Stomach (tissue), 4 donors: Measurements from ENCODE around the gene RAB1A.

Experiments
- CTCF ChIP-seq, 7 experiments: fragments of 450-650 bp in 4 of 7; fragments of 200-600 bp in 3 of 7; sonication (generic) in 3 of 7; IDR thresholded peaks; one replicate each; pipeline ENCODE4 v1.5.1; 2016 to 2019; ENCODE audit warnings: antibody characterized with exemption in 7 of 7, control low read depth in 2 of 7, mild to moderate bottlenecking in 1 of 7
- EP300 ChIP-seq: sonication (generic); formaldehyde crosslinking; IDR thresholded peaks from one replicate; pipeline ENCODE4 v1.6.1; 2017; ENCODE audit warnings: antibody characterized with exemption
- POLR2A ChIP-seq, 4 donors: fragments of 450-650 bp; IDR thresholded peaks; one replicate each; pipeline ENCODE4 v1.6.1; 2016; ENCODE audit warnings: antibody characterized with exemption in 4 of 4, control low read depth in 2 of 4, mild to moderate bottlenecking in 1 of 4, moderate library complexity in 1 of 4

GRCh38 chr2:65113229-65113628 is 16.7 kb downstream of the RAB1A start:
- TF ChIP-seq POLR2A (IDR thresholded peaks at IDR 0.05) = no peak
- TF ChIP-seq EP300 = no peak
- TF ChIP-seq CTCF (IDR thresholded peaks at IDR 0.05) = no peak
